ENCODE results near the gene ERMP1.

- TF ChIP-seq CTCF (IDR thresholded peaks at IDR 0.05; ENCODE audit: low read depth, low read length) (no peak), EZH2phosphoT487 (IDR thresholded peaks at IDR 0.05; ENCODE audit: low read depth) (no peak)
Observed at GRCh38 chr9:5848372-5848882, 15.5 kb upstream of the ERMP1 start.

Data from OCI-LY3 (cell line).